C4-2B (cell line): ENCODE measurements around the gene KIAA0408.

Experiments used
- ZFX ChIP-seq: fragments of 450-650 bp; IDR thresholded peaks from 2 replicates; pipeline ENCODE4 v1.6.1; 2017
- TF ChIP-seq, protein P1 (sequence below): fragments of 450-650 bp; conservative IDR thresholded peaks from 2 replicates; pipeline ENCODE4 v1.5.1; 2017; ENCODE audit warnings: mild to moderate bottlenecking

GRCh38 chr6:127447780-127448179, 11.4 kb downstream of the KIAA0408 start:
- TF ChIP-seq, protein P1, sequence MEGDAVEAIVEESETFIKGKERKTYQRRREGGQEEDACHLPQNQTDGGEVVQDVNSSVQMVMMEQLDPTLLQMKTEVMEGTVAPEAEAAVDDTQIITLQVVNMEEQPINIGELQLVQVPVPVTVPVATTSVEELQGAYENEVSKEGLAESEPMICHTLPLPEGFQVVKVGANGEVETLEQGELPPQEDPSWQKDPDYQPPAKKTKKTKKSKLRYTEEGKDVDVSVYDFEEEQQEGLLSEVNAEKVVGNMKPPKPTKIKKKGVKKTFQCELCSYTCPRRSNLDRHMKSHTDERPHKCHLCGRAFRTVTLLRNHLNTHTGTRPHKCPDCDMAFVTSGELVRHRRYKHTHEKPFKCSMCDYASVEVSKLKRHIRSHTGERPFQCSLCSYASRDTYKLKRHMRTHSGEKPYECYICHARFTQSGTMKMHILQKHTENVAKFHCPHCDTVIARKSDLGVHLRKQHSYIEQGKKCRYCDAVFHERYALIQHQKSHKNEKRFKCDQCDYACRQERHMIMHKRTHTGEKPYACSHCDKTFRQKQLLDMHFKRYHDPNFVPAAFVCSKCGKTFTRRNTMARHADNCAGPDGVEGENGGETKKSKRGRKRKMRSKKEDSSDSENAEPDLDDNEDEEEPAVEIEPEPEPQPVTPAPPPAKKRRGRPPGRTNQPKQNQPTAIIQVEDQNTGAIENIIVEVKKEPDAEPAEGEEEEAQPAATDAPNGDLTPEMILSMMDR, result no peak
- no peak for TF ChIP-seq ZFX
